Parathyroid adenoma (tissue), 2 donors: Measurements from ENCODE around the gene ZNF831.

ENCODE experiments used
- H2AFZ ChIP-seq: fragments of 300-600 bp; sonication (generic); one replicate; pipeline ENCODE4 v1.7.0; 2017; ENCODE audit warnings: antibody characterized with exemption, mild to moderate bottlenecking
- H3K27ac ChIP-seq: fragments of 300-600 bp; sonication (generic); one replicate; pipeline ENCODE4 v1.7.0; 2017
- H3K27me3 ChIP-seq: fragments of 300-600 bp; sonication (generic); one replicate; pipeline ENCODE4 v1.7.0; 2017; ENCODE audit warnings: low read length; ENCODE audit not compliant: control insufficient read depth, insufficient read depth
- H3K36me3 ChIP-seq: fragments of 300-600 bp; sonication (generic); one replicate; pipeline ENCODE4 v1.7.0; 2017; ENCODE audit warnings: low read length; ENCODE audit not compliant: control insufficient read depth, insufficient read depth
- H3K4me1 ChIP-seq: fragments of 300-600 bp; sonication (generic); one replicate; pipeline ENCODE4 v1.7.0; 2017; ENCODE audit warnings: control low read depth
- H3K4me2 ChIP-seq: fragments of 300-600 bp; sonication (generic); one replicate; pipeline ENCODE4 v1.7.0; 2017; ENCODE audit warnings: low read length
- H3K4me3 ChIP-seq: fragments of 300-600 bp; sonication (generic); one replicate; pipeline ENCODE4 v1.7.0; 2017; ENCODE audit warnings: low read depth, low read length
- H3K79me2 ChIP-seq: fragments of 300-600 bp; sonication (generic); one replicate; pipeline ENCODE4 v1.7.0; 2017; ENCODE audit warnings: control low read depth
- H3K9ac ChIP-seq: fragments of 300-600 bp; sonication (generic); one replicate; pipeline ENCODE4 v1.7.0; 2017; ENCODE audit warnings: mild to moderate bottlenecking
- H3K9me3 ChIP-seq: fragments of 300-600 bp; sonication (generic); one replicate; pipeline ENCODE4 v1.7.0; 2017; ENCODE audit warnings: low read length; ENCODE audit not compliant: control insufficient read depth
- CTCF ChIP-seq: fragments of 300-600 bp; sonication (generic); IDR thresholded peaks from one replicate; pipeline ENCODE4 v1.7.0; 2017; ENCODE audit warnings: antibody characterized with exemption, mild to moderate bottlenecking
- donor health status: primary hyperparathyroidism.

The ZNF831 gene

GRCh38 chr20:59146780-59147565, 16.6 kb upstream of the ZNF831 start:
- no peak overlapping the region for H3K27ac ChIP-seq
- no peak overlapping the region for H2AFZ ChIP-seq
- no peaks in the 10 kb centered on the region for H3K36me3 ChIP-seq
- H3K27me3 ChIP-seq: no peaks in the 10 kb centered on the region
- no peak for TF ChIP-seq CTCF
- no peak overlapping the region for H3K4me3 ChIP-seq
- H3K4me2 ChIP-seq: no peak overlapping the region
- H3K9me3 ChIP-seq: no peaks in the 10 kb centered on the region
- H3K79me2 ChIP-seq: no peaks in the 10 kb centered on the region
- H3K9ac ChIP-seq: no peak overlapping the region
- no peaks in the 10 kb centered on the region for H3K4me1 ChIP-seq

DNA sequence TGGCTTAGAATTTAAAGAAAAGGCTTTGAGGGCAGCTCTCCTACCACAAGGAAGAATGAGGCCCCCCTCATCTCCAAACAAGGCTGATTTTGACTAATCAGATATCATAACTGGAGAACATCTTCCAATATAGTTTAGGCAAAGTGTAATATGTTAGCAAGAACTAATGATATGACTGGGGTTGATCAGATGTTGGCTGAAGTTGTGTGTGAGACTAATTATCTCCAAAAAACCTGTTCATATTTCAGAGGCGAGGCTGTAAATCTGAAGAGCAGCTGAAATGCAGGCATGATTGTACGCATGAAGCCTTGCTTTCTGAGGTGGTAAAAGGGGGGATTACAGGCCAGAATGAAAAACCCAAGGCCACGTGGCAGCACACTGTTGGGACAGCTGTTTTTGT, 16.0 kb upstream of the ZNF831 start:
- H2AFZ ChIP-seq: no peak overlapping the region
- no peaks in the 10 kb centered on the region for H3K4me1 ChIP-seq
- TF ChIP-seq CTCF: no peak
- H3K9me3 ChIP-seq: no peaks in the 10 kb centered on the region
- H3K4me2 ChIP-seq: no peak overlapping the region
- no peaks in the 10 kb centered on the region for H3K36me3 ChIP-seq
- H3K9ac ChIP-seq: no peak overlapping the region
- no peaks in the 10 kb centered on the region for H3K27me3 ChIP-seq
- no peak overlapping the region for H3K27ac ChIP-seq
- no peaks in the 10 kb centered on the region for H3K79me2 ChIP-seq
- no peak overlapping the region for H3K4me3 ChIP-seq

DNA sequence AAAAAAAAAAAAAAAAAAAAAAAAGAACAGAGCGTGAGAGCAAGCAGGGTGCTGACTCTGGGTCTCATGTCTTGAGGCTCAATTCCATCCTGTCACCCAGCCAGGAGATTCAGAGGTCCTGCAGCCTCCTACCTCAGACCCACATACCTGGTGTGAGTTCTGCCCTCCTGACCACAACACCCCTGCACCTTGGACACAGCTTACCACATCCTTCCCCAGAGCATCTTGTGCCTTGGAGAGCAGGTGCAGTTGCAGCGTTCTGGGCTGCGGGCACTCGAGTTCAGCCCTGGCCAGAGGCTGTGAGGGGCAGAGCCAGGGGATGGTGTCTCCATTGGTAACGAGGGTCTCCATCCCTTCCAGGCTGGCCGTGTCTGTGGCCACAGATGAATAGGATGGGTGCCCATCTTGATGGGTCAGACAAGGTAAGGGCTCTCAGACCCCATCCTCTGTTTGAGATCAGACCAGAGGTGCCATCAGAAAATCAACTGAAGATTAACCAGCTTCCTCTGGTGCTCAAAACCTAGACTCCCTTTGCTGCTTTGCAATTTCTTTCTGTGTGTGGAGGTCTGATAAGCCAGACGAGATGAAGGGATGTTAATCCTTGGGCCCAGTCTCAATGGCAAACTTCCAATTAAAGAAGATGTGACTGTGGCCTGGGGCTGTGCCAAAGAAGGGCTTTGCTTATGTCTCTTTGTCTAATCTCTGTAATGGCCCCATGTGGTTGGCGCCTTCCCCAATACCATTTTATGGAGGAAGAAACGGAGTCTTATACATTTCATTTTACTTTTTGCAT, 14.7 kb upstream of the ZNF831 start:
- Histone ChIP-seq H3K4me3 (no peak overlapping the region), H3K27me3 (no peaks in the 10 kb centered on the region), H2AFZ (no peak overlapping the region), H3K4me1 (no peaks in the 10 kb centered on the region), H3K79me2 (no peaks in the 10 kb centered on the region), H3K36me3 (no peaks in the 10 kb centered on the region), H3K9me3 (no peaks in the 10 kb centered on the region), H3K4me2 (no peak overlapping the region), H3K27ac (no peak overlapping the region), H3K9ac (no peak overlapping the region)
- no peak for TF ChIP-seq CTCF

- Histone ChIP-seq H3K4me1 (no peaks in the 10 kb centered on the region), H3K27ac (no peak overlapping the region), H3K9ac (no peak overlapping the region), H3K27me3 (no peaks in the 10 kb centered on the region), H3K79me2 (no peaks in the 10 kb centered on the region), H3K9me3 (no peaks in the 10 kb centered on the region), H2AFZ (no peak overlapping the region), H3K4me3 (no peak overlapping the region), H3K4me2 (no peak overlapping the region), H3K36me3 (no peaks in the 10 kb centered on the region)
- no peak for TF ChIP-seq CTCF
These were observed 13.7 kb upstream of the ZNF831 start for GRCh38 chr20:59149678-59150504.
